Measurements from ENCODE around the gene FEM1A.

Gene FEM1A

GRCh38 chr19:4801085-4801619 is 9.6 kb downstream of the FEM1A start:
- TF ChIP-seq EGR1 (IDR thresholded peaks at IDR 0.05) (no peak), TEAD4 (IDR thresholded peaks at IDR 0.05) (no peak), YY1 (IDR thresholded peaks at IDR 0.05; ENCODE audit: low read depth) (no peak)

- TF ChIP-seq YY1 (IDR thresholded peaks at IDR 0.05; ENCODE audit: low read depth) = no peak
- TF ChIP-seq FOXM1 (IDR thresholded peaks at IDR 0.05; ENCODE audit: borderline replicate concordance, low read depth) = no peak
- TF ChIP-seq TAF1 (IDR thresholded peaks at IDR 0.05; ENCODE audit: low read depth) = no peak
- TF ChIP-seq MAX (IDR thresholded peaks at IDR 0.05) = no peak
These were observed 11.2 kb downstream of the FEM1A start for GRCh38 chr19:4802711-4803110.

- no peak for TF ChIP-seq EGR1 (IDR thresholded peaks at IDR 0.05)
- TF ChIP-seq TCF12 (IDR thresholded peaks at IDR 0.05; ENCODE audit: low read depth) = no peak
- no peak for TF ChIP-seq MAX (IDR thresholded peaks at IDR 0.05)
- no peak for TF ChIP-seq TAF1 (IDR thresholded peaks at IDR 0.05; ENCODE audit: low read depth)
- peak; percentile 86 for TF ChIP-seq RAD21 (IDR thresholded peaks at IDR 0.05; ENCODE audit: low read depth)
- TF ChIP-seq CREB1 (IDR thresholded peaks at IDR 0.05; ENCODE audit: low read depth) = no peak
- TF ChIP-seq EP300 (IDR thresholded peaks at IDR 0.05; ENCODE audit: borderline replicate concordance) = no peak
- TF ChIP-seq ZBTB7A (IDR thresholded peaks at IDR 0.05; ENCODE audit: low read depth) = peak; percentile 81
- TF ChIP-seq NFIC (IDR thresholded peaks at IDR 0.05) = no peak
- no peak for TF ChIP-seq YY1 (IDR thresholded peaks at IDR 0.05; ENCODE audit: low read depth)
- TF ChIP-seq FOXM1 (IDR thresholded peaks at IDR 0.05; ENCODE audit: borderline replicate concordance, low read depth) = no peak
- no peak for TF ChIP-seq CEBPB (IDR thresholded peaks at IDR 0.05)
- TF ChIP-seq TEAD4 (IDR thresholded peaks at IDR 0.05) = no peak
- TF ChIP-seq REST (IDR thresholded peaks at IDR 0.05; ENCODE audit: low read depth) = no peak
- no peak for TF ChIP-seq USF1 (IDR thresholded peaks at IDR 0.05)
These were observed 12.5 kb downstream of the FEM1A start for GRCh38 chr19:4803736-4804695.

GRCh38 chr19:4806384-4806783 is 14.8 kb downstream of the FEM1A start:
- TF ChIP-seq CEBPB (IDR thresholded peaks at IDR 0.05) = no peak

GRCh38 chr19:4807188-4807587 is 15.7 kb downstream of the FEM1A start:
- TF ChIP-seq TAF1 (IDR thresholded peaks at IDR 0.05; ENCODE audit: low read depth) (no peak), YY1 (IDR thresholded peaks at IDR 0.05; ENCODE audit: low read depth) (no peak), REST (IDR thresholded peaks at IDR 0.05; ENCODE audit: low read depth) (no peak), FOXM1 (IDR thresholded peaks at IDR 0.05; ENCODE audit: borderline replicate concordance, low read depth) (no peak), CREB1 (IDR thresholded peaks at IDR 0.05; ENCODE audit: low read depth) (no peak), ZBTB7A (IDR thresholded peaks at IDR 0.05; ENCODE audit: low read depth) (no peak), TCF12 (IDR thresholded peaks at IDR 0.05; ENCODE audit: low read depth) (no peak), EGR1 (IDR thresholded peaks at IDR 0.05) (no peak), TEAD4 (IDR thresholded peaks at IDR 0.05) (no peak), USF1 (IDR thresholded peaks at IDR 0.05) (no peak), RAD21 (IDR thresholded peaks at IDR 0.05; ENCODE audit: low read depth) (no peak), MAX (IDR thresholded peaks at IDR 0.05) (no peak)
